HG02610 (cell line): ENCODE data around the gene ST7.
A peak's percentile ranks its signal among the peaks of the same experiment; 100 is the strongest.
"Not testable (repeated sequence)": the region's sequence is repeated elsewhere in the genome, so short reads cannot be mapped to it uniquely, and the experiment has no call there.

Experiments used
- ATAC-seq: cut with Tn5 transposase; IDR thresholded peaks from one replicate; pipeline ENCODE4 v1.9.1; 2021; ENCODE audit warnings: mild to moderate bottlenecking, moderate library complexity; ENCODE audit not compliant: unreplicated experiment

ST7 gene, protein sequence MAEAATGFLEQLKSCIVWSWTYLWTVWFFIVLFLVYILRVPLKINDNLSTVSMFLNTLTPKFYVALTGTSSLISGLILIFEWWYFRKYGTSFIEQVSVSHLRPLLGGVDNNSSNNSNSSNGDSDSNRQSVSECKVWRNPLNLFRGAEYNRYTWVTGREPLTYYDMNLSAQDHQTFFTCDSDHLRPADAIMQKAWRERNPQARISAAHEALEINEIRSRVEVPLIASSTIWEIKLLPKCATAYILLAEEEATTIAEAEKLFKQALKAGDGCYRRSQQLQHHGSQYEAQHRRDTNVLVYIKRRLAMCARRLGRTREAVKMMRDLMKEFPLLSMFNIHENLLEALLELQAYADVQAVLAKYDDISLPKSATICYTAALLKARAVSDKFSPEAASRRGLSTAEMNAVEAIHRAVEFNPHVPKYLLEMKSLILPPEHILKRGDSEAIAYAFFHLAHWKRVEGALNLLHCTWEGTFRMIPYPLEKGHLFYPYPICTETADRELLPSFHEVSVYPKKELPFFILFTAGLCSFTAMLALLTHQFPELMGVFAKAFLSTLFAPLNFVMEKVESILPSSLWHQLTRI

DNA sequence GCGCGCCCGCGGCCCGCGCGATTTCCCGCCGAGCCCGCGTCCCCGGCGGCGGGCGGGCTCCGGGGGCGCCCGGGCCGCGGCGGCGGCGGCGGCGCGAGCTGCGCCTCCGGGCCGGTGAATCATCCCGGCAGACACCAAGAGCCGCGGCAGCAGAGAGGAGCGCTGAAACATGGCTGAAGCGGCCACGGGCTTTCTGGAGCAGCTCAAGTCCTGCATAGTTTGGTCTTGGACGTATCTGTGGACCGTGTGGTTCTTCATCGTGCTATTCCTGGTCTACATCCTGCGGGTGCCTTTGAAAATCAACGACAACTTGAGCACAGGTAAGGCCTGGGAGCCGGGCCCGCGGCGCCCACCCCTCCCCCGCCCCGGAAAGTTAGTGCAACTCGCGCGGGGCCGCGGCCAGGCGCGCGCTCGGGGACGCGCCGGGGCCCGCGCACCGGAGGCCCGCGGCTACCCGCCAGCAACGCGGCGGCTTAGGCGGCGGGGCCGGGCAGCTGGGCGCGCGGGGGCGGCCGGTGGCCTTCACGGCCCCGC lies at the start of gene ST7:
Gene ST7, plus strand, starts transcription at position 130 of the 534 bp plus-strand sequence. Its CDS starts 40 bp downstream, at position 170.
- ATAC-seq, result peak; percentile 33

DNA sequence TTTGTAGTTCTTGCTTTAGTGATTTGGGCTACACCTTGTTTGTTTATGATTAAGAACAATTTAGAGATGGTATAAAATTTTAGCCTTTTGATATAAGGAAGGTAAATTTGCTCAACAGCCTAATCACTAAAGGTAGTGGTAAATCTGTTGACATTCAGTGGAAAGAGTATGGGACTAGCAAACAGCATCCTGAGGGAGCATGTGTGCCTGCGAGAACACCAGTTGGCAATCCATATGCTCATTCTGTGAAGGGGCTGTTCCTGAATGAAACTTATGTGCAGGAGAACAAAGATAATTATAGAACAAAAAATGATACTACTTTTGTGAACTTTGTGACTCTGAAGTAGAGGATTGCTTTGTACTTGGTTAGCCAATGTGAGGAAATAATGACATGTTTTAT lies 46.9 kb upstream of the ST7 start:
- ATAC-seq, result no peak

DNA sequence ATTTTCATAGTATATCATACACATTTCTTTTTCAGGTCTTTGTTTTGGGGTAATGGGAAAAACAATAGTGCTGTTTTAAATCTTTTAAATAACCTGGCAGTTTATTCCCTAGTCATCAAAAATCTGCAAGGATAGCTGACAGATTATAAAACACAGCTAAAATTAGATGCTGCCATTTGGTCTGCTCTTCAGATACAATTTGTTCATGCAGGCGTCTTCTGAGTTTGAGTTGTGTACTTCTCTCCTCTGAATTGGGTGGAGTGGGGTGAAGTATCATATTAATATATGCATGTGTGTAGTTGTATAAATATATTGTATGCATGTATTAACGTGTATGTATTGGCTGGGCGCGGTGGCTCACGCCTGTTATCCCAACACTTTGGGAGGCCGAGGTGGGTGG lies 42.9 kb upstream of the ST7 start:
- ATAC-seq, result no peak

DNA sequence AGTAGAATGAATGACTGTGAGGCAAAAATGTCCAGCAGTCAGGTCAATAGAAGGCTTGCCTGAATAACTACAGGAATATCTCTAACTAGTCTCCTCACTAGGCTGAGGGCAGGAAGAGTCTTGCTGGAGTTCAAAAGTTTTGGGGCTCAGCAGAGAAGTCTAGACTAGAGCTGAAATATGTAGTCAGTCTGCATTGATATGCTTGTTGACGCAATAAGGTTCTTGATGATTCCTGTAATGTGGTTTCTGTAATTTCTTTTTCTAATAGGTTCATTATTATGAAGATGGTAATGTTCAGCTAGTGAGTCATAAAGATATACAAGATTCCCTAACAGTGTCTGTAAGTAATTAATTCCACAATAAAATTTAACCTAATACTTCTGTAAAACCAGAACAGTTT lies 41.5 kb upstream of the ST7 start:
- ATAC-seq, result no peak

DNA sequence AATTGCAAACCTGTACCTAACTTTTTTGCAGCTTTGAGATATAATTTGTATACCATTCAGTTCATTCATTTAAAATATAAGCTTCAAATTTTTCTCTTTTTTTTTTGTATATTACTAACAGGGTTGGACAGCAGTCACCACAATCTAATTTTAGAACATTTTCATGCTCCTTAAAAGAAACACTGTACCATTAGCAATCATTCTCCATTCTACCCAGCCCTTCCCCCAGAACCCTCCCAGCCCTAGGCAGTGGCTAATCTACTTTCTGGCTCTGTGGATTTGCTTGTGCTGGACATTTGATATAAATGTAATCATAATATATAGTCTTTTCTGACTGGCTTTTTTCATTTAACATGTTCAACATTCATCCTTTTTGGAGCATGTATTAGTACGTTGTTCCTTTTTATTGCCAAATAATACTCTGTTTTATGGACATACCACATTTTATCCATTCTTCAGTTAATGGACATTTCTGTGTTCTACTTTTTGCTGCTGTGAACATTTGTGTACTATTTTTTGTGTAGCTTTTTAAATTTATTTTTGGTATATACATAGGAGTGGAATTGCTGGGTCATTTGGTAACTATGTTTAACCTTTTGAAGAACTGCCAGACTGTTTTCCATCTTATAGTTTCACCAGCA lies 40.9 kb upstream of the ST7 start:
- no peak for ATAC-seq

DNA sequence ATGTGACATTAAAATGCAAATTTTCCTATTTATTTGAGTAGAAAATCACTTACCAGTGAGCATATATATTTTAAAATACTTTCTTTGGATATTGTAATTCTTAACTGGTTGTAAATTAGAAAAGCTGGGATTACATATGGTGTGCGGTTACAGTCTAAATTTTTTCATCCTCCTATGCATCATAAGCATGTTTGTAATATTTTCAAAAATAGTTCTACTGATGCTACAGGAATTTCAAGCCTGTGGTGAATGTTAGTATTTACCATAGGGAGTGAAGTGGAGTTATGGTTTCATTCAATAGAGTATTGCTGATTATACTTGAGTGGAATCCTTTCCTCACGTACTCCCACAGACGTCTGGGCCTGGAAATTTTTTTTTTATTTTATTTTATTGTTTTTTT lies 34.6 kb upstream of the ST7 start:
- ATAC-seq, result no peak

DNA sequence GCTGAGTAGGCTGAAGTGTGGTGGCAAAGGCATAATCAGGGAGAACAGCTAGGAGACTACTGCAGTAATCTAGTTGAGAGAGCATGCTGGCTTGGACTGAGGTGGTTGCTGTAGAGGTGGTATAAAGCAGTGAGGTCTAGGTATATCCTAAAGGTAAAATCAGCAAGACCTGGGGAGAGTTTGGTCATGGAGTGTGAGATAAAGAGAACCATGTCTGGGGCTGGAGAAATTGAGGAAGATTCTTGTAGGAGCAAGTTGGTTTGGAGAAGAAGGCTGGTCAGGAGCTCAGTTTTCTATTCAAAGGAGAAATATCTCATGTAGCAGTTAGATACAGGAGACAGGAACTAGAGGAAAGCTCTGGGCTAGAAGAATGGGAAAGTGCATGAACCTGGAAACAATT lies 32.9 kb upstream of the ST7 start:
- ATAC-seq, result no peak

DNA sequence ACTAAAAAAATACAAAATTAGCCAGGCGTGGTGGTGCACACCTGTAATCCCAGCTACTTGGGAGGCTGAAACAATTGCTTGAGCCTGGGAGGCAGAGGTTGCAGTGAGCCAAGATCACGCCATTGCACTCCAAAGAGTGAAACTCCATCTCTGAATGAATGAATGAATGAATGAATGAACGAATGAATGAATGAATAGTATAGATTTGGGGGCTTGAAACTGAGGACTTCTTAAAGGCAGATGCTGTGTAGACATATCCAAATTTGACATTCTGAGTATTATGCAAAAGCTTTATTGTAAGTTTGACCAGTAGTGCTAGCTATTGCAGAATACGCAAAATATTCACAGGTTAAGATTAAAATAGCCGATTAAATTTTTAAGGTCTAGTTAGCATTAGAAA lies 30.8 kb upstream of the ST7 start:
- no peak for ATAC-seq

DNA sequence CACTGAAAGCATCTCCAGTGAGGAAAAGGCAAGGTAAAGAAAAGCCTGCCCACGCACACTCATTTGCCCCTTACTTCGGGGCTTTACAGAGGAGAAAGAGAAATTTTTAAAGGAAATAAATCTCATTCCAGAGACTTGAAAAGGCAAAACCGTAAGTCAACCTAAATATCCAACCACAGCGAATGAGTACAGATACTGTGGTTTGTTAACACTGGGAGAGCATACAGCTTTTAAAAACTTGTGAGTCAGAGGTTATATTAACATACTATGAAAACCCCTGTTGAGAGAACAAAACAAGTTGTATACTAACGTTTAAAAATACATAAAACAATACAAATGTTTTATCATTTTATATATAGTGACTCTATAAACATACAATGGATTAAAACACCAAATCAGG lies 28.6 kb upstream of the ST7 start:
- no peak for ATAC-seq

DNA sequence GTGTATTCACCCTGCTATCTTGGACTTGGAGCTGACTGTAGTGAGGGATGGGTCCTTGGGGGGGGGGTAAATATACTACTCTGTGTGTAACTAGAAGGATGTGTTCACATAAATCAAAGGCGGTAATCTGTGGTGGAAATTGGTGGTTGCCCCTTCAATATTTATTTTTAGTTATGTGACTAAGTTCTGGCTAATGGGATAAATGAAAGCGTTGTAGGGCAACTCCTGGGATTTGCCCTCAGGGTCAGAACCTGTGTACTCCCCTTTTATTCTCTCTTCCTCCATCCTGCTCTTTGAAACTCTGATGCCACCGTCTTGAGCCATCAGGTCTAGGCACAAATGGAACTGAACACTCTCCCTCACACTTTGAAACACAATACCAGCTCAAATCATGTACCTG lies 24.3 kb upstream of the ST7 start:
- ATAC-seq, result no peak

DNA sequence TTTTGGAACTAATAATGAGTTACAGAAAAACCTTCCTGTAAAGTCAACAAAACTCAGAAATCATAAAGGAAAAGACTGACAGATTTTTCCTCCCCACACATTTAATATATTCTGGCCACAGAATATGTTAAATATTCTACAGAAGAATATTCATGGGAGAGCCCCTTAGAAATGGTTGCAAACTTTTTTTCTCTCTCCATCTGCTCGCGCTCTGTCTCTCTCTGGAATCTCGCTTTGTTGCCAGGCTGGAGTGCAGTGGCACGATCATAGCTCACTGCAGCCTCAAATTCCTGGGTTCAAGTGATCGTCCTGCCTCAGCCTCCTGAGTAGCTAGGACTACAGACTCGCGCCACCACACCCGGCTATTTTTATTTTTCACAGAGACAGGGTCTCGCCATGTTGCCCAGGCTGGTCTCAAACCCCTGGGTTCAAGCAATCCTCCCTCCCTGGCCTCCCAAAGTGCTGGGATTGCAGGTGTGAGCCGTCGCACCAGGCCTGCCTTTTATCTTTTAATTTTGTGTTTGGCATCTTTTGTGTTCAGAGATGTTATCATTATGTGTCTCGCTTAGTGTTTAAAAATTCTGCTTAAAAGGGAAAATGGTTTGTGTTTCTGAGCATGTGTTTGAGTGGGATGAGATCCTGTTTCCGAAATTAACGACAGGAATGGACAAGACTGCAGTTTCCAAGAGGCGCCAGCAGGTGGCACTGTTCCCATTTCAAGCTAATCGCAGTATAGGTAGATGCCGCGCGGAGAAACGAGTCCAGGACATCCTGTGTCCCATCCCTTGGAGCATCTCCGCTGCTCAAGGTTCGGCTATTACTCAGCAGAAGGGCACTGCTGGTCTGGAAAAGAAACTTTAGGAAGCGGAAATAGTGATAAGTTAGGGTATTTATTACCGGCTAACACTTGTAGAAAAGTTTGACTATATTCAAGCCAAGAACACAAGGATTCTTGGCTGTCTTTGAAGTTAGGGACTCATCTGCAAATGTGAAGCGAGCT lies 23.1 kb upstream of the ST7 start:
- peak; percentile 79 for ATAC-seq

DNA sequence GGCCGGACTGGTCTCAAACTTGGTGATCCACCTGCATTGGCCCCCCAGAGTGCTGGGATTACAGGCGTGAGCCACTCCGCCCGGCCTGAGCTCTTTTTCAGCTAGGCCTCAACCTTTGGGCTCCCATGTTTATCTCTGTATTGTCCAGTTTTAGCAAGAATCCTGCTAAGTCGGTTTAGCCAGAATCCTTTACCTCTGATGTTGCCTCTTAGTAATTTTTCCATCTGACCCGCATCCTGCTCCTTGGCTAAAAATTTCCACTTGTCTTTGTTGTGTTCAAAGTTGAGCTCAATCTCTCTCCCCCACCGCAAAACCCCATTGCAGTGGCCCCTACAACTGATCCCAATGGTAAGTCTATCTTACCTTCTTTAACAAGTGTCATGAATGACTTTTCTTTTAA lies 20.7 kb upstream of the ST7 start:
- ATAC-seq, result no peak

DNA sequence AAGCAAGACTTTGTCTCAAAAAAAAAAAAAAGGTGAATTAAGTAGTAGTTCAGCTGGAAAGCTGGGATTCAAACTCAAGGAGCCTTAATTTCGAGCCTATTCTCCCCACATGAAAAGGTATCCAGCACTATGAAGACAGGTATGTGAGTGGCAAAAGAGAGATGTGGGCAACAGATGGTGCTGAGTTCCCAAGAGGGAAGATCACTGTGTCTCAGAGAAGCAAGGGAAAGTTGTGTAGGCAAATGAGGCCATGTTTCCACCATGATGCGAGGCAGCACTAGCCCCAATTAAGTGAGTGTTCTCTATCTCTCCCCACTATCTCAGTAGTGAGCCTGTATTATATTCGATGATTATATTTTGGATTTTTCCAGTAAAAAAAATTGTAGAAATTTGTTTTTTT lies 19.8 kb upstream of the ST7 start:
- ATAC-seq, result peak; percentile 50

DNA sequence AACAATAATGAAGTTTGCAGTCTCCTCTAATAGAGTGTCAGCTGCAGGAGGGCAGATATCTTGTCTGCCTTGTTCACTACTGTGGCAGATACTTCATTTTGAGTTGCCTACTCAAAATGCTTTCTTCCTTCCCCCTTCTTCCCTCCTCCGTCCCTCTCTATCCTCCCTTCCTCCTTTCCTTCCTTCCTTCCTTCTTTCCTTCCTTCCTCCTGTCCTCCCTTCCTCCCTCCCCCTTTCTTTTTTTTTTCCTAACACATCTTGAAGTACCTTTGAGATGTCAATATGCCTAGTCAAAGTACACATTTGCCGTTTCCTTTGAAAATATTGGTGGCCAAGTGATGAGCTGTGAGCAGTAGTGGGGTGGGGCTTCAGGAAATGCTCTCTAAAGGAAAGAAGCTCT lies 18.7 kb upstream of the ST7 start:
- ATAC-seq, result no peak

DNA sequence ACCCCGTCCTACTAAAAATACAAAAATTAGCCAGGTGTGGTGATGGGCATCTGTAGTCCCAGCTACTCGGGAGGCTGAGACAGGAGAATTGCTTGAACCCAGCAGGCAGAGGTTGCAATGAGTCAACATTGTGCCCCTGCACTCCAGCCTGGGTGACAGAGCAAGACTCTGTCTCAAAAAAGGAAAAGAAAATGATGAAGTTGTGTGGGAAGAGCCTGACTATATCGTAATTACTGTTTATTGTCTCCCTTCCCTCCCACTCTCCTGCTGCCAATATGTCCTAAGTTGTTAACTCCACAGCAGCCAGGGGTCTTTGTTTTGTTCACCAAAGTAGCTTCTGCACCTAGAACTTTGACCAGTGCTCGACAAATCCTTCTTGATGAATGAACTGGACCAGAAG lies 16.5 kb upstream of the ST7 start:
- ATAC-seq, result not testable (repeated sequence)

DNA sequence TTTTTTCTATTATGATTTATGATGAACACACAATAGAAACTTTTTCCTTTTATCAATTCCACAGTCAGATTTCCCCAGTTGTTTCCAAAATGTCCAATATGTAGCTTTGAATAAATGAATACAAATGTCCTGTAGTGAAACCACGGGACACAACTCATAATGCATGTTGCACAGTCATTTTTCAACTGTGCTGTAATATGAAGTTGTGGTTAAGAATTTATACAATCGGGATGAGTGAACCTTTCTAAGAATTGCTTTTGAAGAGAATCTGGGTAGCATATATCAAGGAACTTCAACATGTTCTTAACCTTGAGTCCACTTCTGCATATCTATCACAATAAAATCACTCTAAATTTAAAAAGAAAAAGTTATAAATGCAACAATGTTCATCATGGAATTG lies 14.6 kb upstream of the ST7 start:
- no peak for ATAC-seq

DNA sequence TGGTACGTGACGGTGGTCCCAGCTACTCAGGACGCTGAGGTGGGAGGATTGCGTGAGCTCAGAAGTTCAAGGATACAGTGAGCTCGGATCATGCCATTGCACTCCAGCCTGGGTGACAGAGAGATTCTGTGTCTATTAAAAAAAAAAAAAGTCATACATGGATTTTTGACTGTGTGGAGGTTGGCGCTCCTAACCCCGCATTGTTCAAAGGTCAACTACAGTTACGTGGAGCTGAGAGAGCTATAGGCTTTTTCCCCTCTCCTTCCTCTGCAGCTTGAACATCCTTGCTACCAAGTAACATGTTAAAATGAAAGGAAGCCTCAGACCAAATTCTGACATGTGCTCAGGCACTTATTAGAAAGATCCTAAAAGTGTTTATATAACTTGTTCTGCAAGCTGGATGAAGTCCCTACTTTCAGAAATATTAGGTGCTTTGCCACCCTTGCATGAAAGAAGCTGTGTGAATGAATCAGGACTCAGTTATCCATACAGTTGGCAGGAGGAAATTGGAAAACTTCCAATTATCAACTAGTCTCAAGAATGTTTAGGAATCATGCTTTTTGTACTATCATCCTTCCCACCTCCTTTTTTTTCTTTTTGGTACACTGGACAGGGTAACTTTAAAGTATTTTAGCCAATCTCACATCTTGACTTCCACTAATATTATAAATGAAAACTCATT lies 12.5 kb upstream of the ST7 start:
- ATAC-seq, result no peak

DNA sequence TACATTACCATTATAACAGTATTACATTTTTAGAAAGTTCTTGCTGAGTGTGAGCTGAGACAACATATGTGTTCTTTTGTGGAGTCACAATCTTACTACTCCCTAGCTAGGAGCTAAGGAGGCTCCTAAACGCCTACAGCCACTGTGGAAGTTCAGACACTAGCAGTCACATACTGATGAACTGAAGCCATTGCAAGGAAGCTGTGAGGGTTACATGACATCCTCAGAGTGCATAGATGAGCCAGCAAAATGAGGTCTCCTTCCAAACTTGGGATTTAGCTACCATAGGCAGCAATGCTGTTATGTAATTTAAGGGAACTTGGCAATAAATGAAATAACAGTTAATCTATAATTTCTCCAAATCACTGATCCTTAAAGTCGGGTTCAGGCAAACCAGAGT lies 10.8 kb upstream of the ST7 start:
- ATAC-seq, result no peak

DNA sequence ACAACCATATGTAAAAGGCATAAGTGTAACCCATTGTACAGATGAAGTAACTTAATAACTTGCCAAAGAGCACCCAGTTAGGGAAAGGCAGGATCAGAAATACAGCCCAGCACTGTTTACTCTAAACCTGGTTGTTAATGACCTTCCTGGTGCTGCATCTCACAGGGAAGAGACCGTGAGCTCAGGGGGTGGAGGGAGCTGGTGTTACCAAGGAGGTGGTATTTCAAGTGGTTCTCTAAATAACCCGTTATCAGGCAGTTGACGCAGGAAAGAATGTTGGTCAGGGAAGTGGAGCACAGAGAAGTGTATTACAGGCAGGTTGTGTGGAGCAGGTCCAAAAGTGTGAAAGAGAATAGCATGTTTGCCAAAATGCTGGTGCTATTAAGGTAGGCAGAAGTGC lies 4.4 kb upstream of the ST7 start:
- no peak for ATAC-seq
